H1 (cell line): ENCODE data around the gene TRIM28. TPM values are rescaled to one million over a fixed set of nuclear protein-coding genes. Genes with fewer than 3 reads are reported as not detected.
A peak's percentile ranks its signal among the peaks of the same experiment; 100 is the strongest.

Experiments used
- ATF2 ChIP-seq: IDR thresholded peaks from 2 replicates; pipeline ENCODE4 v1.6.1; 2012; ENCODE audit warnings: low read length, inconsistent platforms
- BRCA1 ChIP-seq: IDR thresholded peaks from 2 replicates; pipeline ENCODE4 v1.6.1; 2012; ENCODE audit warnings: low read depth, low read length, improper control_type of control experiment
- CEBPB ChIP-seq: IDR thresholded peaks from 2 replicates; pipeline ENCODE4 v1.6.1; 2012; ENCODE audit warnings: low read depth, low read length
- CHD1 ChIP-seq: IDR thresholded peaks from 2 replicates; pipeline ENCODE4 v1.6.1; 2012; ENCODE audit warnings: low read depth, low read length, improper control_type of control experiment
- EP300 ChIP-seq, 2 experiments: IDR thresholded peaks; 1 replicate in 1 of 2; 2 replicates in 1 of 2; pipeline ENCODE4 v1.6.1; 2011 to 2012; ENCODE audit warnings: low read depth in 2 of 2, low read length in 2 of 2, mild to moderate bottlenecking in 2 of 2, borderline replicate concordance in 1 of 2, inconsistent platforms in 1 of 2, moderate library complexity in 1 of 2
- FOSL1 ChIP-seq: IDR thresholded peaks from 2 replicates; pipeline ENCODE4 v1.6.1; 2011; ENCODE audit warnings: mild to moderate bottlenecking, low read depth, low read length, moderate library complexity; ENCODE audit not compliant: insufficient read depth
- GABPA ChIP-seq: IDR thresholded peaks from 2 replicates; pipeline ENCODE4 v1.6.1; 2011; ENCODE audit warnings: mild to moderate bottlenecking, low read length, moderate library complexity, borderline replicate concordance; ENCODE audit not compliant: insufficient read depth
- JUN ChIP-seq: IDR thresholded peaks from 2 replicates; pipeline ENCODE4 v1.6.1; 2011; ENCODE audit warnings: low read depth, mild to moderate bottlenecking, improper control_type of control experiment, low read length
- JUND ChIP-seq: IDR thresholded peaks from 2 replicates; pipeline ENCODE4 v1.6.1; 2011; ENCODE audit warnings: mild to moderate bottlenecking, improper control_type of control experiment, low read length
- MAX ChIP-seq: IDR thresholded peaks from 2 replicates; pipeline ENCODE4 v1.6.1; 2012; ENCODE audit warnings: inconsistent platforms
- PHF8 ChIP-seq: fragments of 200-600 bp; sonication (generic); conservative IDR thresholded peaks from 2 replicates; pipeline ENCODE4 v1.7.1; 2012; ENCODE audit warnings: low read depth, mild to moderate bottlenecking, inconsistent platforms, low read length, moderate library complexity
- RBBP5 ChIP-seq: IDR thresholded peaks from 2 replicates; pipeline ENCODE4 v1.7.1; 2012; ENCODE audit warnings: low read depth, mild to moderate bottlenecking, inconsistent platforms, low read length, moderate library complexity, borderline replicate concordance
- SAP30 ChIP-seq: fragments of 300-600 bp; sonication (generic); IDR thresholded peaks from 2 replicates; pipeline ENCODE4 v1.7.1; 2012; ENCODE audit warnings: low read length, moderate library complexity, mild to moderate bottlenecking, inconsistent platforms; ENCODE audit not compliant: insufficient read depth, insufficient replicate concordance
- SIN3A ChIP-seq, 2 experiments: IDR thresholded peaks in 1 of 2; conservative IDR thresholded peaks in 1 of 2; 2 replicates each; pipeline ENCODE4 v1.6.1; 2011 to 2012; ENCODE audit warnings: low read length in 2 of 2, improper control_type of control experiment in 1 of 2, low read depth in 1 of 2, mild to moderate bottlenecking in 1 of 2
- SIRT6 ChIP-seq: IDR thresholded peaks from one replicate; pipeline ENCODE4 v1.7.1; 2012; ENCODE audit warnings: low read length, inconsistent platforms
- TEAD4 ChIP-seq: IDR thresholded peaks from 2 replicates; pipeline ENCODE4 v1.6.1; 2012; ENCODE audit warnings: low read depth, low read length, inconsistent platforms, mixed read lengths
- USF2 ChIP-seq: IDR thresholded peaks from 2 replicates; pipeline ENCODE4 v1.6.1; 2011; ENCODE audit warnings: low read length, improper control_type of control experiment
- YY1 ChIP-seq: IDR thresholded peaks from 2 replicates; pipeline ENCODE4 v1.6.1; 2011; ENCODE audit warnings: low read depth, mild to moderate bottlenecking, low read length
- polyA plus RNA-seq, 7 experiments: library from polyadenylated mRNA; depleted of rRNA in 3 of 7; stranded (reverse) in 5 of 7; unstranded in 2 of 7; fragments of >200 nt in 5 of 7; fragments of 200-250 nt in 2 of 7; gene quantifications; 1 replicate in 5 of 7; 2 replicates in 1 of 7; 4 replicates in 1 of 7; pipeline versions ENCODE4 v1.2.1 to v1.2.3, GENCODE V29; 2011 to 2013; ENCODE audit warnings: missing spikeins in 2 of 7, mixed read lengths in 2 of 7
- total RNA-seq: library from RNA; stranded (reverse); fragmentation: NEBNext Ultra II Directional; extraction: Animal tissue kit (Norgen Biotek cat#: 25700); gene quantifications from 2 replicates; pipeline ENCODE4 v1.2.1, GENCODE V29; 2021

Gene TRIM28
- total and polyA plus RNA-seq, 2 of the 8 experiments (the other 6 are each of a cell fraction or from before 2014, with no cell fraction given) = 1,433 to 1,442 TPM

GRCh38 chr19:58519355-58520256 lies 24.3 kb upstream of the TRIM28 start, which contains the start of gene ZBTB45 (continued):
- TF ChIP-seq USF2 (no peak), JUN (peak; percentile 33; the same call in 1 of the 2 replicates), JUND (0 out of 2 replicates have a peak, but pooled peaks have one; percentile 39), SAP30 (peak; percentile 33), PHF8 (peak; percentile 70), YY1 (peak; percentile 89), FOSL1 (no peak), ATF2 (peak; percentile 52; the same call in 1 of the 2 replicates), CHD1 (no peak), SIN3A (conservative IDR thresholded peaks at IDR 0.05 in 1 of 2, IDR thresholded peaks at IDR 0.05 in 1 of 2; ENCODE audit: low read depth in 1 of 2, low read length in 2 of 2) (peak; percentile 76 to 98), SIRT6 (no peak), TEAD4 (peak; percentile 89), CEBPB (0 out of 2 replicates have a peak, but pooled peaks have one; percentile 1), MAX (peak; percentile 61), GABPA (peak; percentile 99), RBBP5 (peak; percentile 76), BRCA1 (peak; percentile 54; the same call in 1 of the 2 replicates), EP300 (IDR thresholded peaks at IDR 0.05; ENCODE audit: borderline replicate concordance in 1 of 2, low read depth in 2 of 2, low read length in 2 of 2) (no peak)
